RWPE2 (cell line): ENCODE data around the gene RPS6KA5.
"Not testable (repeated sequence)": the region's sequence is repeated elsewhere in the genome, so short reads cannot be mapped to it uniquely, and the experiment has no call there.

Experiments used
- ATAC-seq: fragments of 200-7000 bp; cut with Tn5 transposase; 3 replicates; pipeline ENCODE4 v1.9.1; 2021; ENCODE audit warnings: low read depth
- DNase-seq: peaks from one replicate; pipeline ENCODE4 v3.0.0-alpha.2; 2020; ENCODE audit warnings: low spot score
- H3K27ac ChIP-seq: fragments of 450-650 bp; 2 replicates; pipeline ENCODE4 v1.5.1; 2017; ENCODE audit warnings: mild to moderate bottlenecking; ENCODE audit not compliant: poor library complexity, severe bottlenecking
- H3K27me3 ChIP-seq: fragments of 250-450 bp; sonication (Bioruptor Pico); 2 replicates; pipeline ENCODE4 v1.5.1; 2021; ENCODE audit warnings: mild to moderate bottlenecking, moderate library complexity; ENCODE audit not compliant: insufficient read depth, poor library complexity, severe bottlenecking
- H3K36me3 ChIP-seq: fragments of 250-450 bp; sonication (Bioruptor Pico); 2 replicates; pipeline ENCODE4 v1.5.1; 2020; ENCODE audit warnings: low read depth, mild to moderate bottlenecking, moderate library complexity
- H3K4me1 ChIP-seq: fragments of 250-450 bp; sonication (Bioruptor Pico); 2 replicates; pipeline ENCODE4 v1.5.1; 2021; ENCODE audit warnings: mild to moderate bottlenecking, moderate library complexity; ENCODE audit not compliant: insufficient read depth, poor library complexity, severe bottlenecking
- H3K4me3 ChIP-seq: fragments of 250-450 bp; sonication (Bioruptor Pico); 2 replicates; pipeline ENCODE4 v1.5.1; 2021; ENCODE audit warnings: mild to moderate bottlenecking, moderate library complexity; ENCODE audit not compliant: severe bottlenecking
- H3K9me3 ChIP-seq: fragments of 250-450 bp; sonication (Bioruptor Pico); 2 replicates; pipeline ENCODE4 v1.5.1; 2021; ENCODE audit warnings: mild to moderate bottlenecking, moderate library complexity; ENCODE audit not compliant: severe bottlenecking
- CTCF ChIP-seq: fragments of 450-650 bp; IDR thresholded peaks from one replicate; pipeline ENCODE4 v1.5.1; 2017; ENCODE audit warnings: mild to moderate bottlenecking, moderate library complexity; ENCODE audit not compliant: poor library complexity, severe bottlenecking

The RPS6KA5 gene

GRCh38 chr14:91031666-91032065 lies 28.8 kb downstream of the RPS6KA5 start:
- Histone ChIP-seq H3K27me3 (no peaks in the 10 kb centered on the region), H3K36me3 (no peaks in the 10 kb centered on the region), H3K4me1 (no peaks in the 10 kb centered on the region), H3K4me3 (no peak overlapping the region), H3K27ac (no peak overlapping the region), H3K9me3 (no peaks in the 10 kb centered on the region)
- no peak for ATAC-seq
- no peak for TF ChIP-seq CTCF
- DNase-seq = no peak

GRCh38 chr14:91029456-91030217 lies 30.8 kb downstream of the RPS6KA5 start:
- Histone ChIP-seq H3K27me3 (no peaks in the 10 kb centered on the region), H3K9me3 (no peaks in the 10 kb centered on the region), H3K36me3 (no peaks in the 10 kb centered on the region), H3K4me3 (no peak overlapping the region), H3K4me1 (no peaks in the 10 kb centered on the region), H3K27ac (no peak overlapping the region)
- DNase-seq = no peak
- no peak for TF ChIP-seq CTCF
- no peak for ATAC-seq

- no peak for DNase-seq
- no peak for TF ChIP-seq CTCF
- H3K4me3 ChIP-seq = no peak overlapping the region
Observed at GRCh38 chr14:91027561-91027960, 32.9 kb downstream of the RPS6KA5 start.

GRCh38 chr14:91022622-91023028 lies 37.8 kb downstream of the RPS6KA5 start:
- H3K36me3 ChIP-seq, H3K4me1 ChIP-seq, DNase-seq, H3K27me3 ChIP-seq, H3K9me3 ChIP-seq: not testable (repeated sequence)
- peak; percentile 40; the same call in 1 of the 3 replicates for ATAC-seq
- Histone ChIP-seq H3K4me3 (peak overlapping the region; percentile 6), H3K27ac (peak overlapping the region; percentile 25)

More at GRCh38 chr14:91027561-91027960, 32.9 kb downstream of the RPS6KA5 start:
- ATAC-seq = no peak
- Histone ChIP-seq H3K27ac (no peak overlapping the region), H3K27me3 (no peaks in the 10 kb centered on the region), H3K36me3 (no peaks in the 10 kb centered on the region), H3K4me1 (peaks cover 2% of the 10 kb centered on the region), H3K9me3 (no peaks in the 10 kb centered on the region)

- H3K4me3 ChIP-seq = peak overlapping the region; percentile 6
- ATAC-seq (no peak), DNase-seq (no peak)
- peak overlapping the region; percentile 25 for H3K27ac ChIP-seq
- TF ChIP-seq CTCF = no peak
- H3K4me1 ChIP-seq = peaks cover 6% of the 10 kb centered on the region
- no peaks in the 10 kb centered on the region for H3K27me3 ChIP-seq
- no peaks in the 10 kb centered on the region for H3K9me3 ChIP-seq
- no peaks in the 10 kb centered on the region for H3K36me3 ChIP-seq
Observed at GRCh38 chr14:91021991-91022621, 38.3 kb downstream of the RPS6KA5 start.
